ENCODE measurements around the gene KRTAP3-1. TPM values are rescaled to one million over a fixed set of nuclear protein-coding genes. Genes with fewer than 3 reads are reported as not detected.

KRTAP3-1 gene
- total and polyA plus RNA-seq, 2 experiments from 2014 or later = not detected

DNA sequence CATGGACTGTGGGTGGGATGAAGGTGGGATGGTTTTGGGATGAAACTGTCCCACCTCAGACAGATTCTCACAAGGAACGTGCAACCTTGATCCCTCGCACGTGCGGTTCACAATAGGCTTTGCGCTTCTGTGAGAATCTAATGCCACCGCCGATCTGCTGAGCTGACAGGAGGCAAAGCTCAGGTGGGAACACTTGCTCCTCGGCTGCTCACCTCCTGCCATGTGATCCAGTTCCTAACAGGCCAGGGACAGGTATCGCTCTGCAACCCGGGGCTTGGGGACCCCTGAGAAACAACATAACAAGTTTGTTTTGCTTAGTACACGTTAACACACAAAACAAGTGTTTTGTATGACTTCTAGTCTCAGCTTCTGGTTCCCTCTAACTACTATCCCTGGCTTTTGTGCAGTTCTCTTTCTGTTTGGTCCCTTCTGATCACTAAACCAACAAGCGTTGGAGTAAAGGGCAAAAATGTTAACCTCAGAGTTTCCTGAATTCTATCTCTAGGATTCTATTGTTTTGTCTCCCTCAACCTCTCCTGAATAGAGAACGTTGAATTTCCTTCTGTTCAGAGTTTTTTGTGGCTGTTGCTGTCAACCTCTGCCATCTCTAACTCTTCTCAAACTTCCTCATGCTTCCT is 7.8 kb upstream of the KRTAP3-1 start:
- no peaks in the 10 kb centered on the region for H3K36me3 ChIP-seq (ENCODE audit: insufficient read depth)
- H3K4me1 ChIP-seq (ENCODE audit: insufficient read depth) = no peaks in the 10 kb centered on the region
- no peak for ATAC-seq
- Mint-ChIP-seq H3K9me3 (no peaks in the 10 kb centered on the region), H3K27ac (no peak overlapping the region), H3K36me3 (ENCODE audit: low read depth) (no peaks in the 10 kb centered on the region), H3K4me3 (no peak overlapping the region), H3K27me3 (ENCODE audit: insufficient read depth, low read depth, poor library complexity) (no peaks in the 10 kb centered on the region), H3K4me1 (no peaks in the 10 kb centered on the region)
- no peaks in the 10 kb centered on the region for H4K20me1 ChIP-seq (replicated peaks; ENCODE audit: insufficient read depth)
- H3F3A ChIP-seq (replicated peaks; ENCODE audit: low read depth) = no peaks in the 10 kb centered on the region
- no peak overlapping the region for H3K27ac ChIP-seq (ENCODE audit: low read depth)
- H3K79me2 ChIP-seq (replicated peaks; ENCODE audit: insufficient read depth) = no peaks in the 10 kb centered on the region
- H2AFZ ChIP-seq = peak overlapping the region; percentile 59; the same call in 1 of the 2 replicates
- no peaks in the 10 kb centered on the region for H3K27me3 ChIP-seq (ENCODE audit: insufficient read depth)
- no peak overlapping the region for H3K4me3 ChIP-seq
- TF ChIP-seq EZH2phosphoT487 (IDR thresholded peaks at IDR 0.05; ENCODE audit: unreplicated experiment) = no peak
- TF ChIP-seq EZH2 (IDR thresholded peaks at IDR 0.05; ENCODE audit: low read depth, unreplicated experiment) = no peak
- TF ChIP-seq, protein P1, sequence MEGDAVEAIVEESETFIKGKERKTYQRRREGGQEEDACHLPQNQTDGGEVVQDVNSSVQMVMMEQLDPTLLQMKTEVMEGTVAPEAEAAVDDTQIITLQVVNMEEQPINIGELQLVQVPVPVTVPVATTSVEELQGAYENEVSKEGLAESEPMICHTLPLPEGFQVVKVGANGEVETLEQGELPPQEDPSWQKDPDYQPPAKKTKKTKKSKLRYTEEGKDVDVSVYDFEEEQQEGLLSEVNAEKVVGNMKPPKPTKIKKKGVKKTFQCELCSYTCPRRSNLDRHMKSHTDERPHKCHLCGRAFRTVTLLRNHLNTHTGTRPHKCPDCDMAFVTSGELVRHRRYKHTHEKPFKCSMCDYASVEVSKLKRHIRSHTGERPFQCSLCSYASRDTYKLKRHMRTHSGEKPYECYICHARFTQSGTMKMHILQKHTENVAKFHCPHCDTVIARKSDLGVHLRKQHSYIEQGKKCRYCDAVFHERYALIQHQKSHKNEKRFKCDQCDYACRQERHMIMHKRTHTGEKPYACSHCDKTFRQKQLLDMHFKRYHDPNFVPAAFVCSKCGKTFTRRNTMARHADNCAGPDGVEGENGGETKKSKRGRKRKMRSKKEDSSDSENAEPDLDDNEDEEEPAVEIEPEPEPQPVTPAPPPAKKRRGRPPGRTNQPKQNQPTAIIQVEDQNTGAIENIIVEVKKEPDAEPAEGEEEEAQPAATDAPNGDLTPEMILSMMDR (conservative IDR thresholded peaks at IDR 0.05; ENCODE audit: low read depth in 2 of 2) = no peak
- TF ChIP-seq ZNF462 (CRISPR knock-in tag; IDR thresholded peaks at IDR 0.05) = no peak
- TF ChIP-seq NANOG (IDR thresholded peaks at IDR 0.05; ENCODE audit: borderline replicate concordance) = no peak
- no peak for TF ChIP-seq ZNF331 (CRISPR knock-in tag; IDR thresholded peaks at IDR 0.05; ENCODE audit: low read depth)
- TF ChIP-seq JUNB (IDR thresholded peaks at IDR 0.05; ENCODE audit: unreplicated experiment) = no peak
- TF ChIP-seq CREB1 (CRISPR knock-in tag; IDR thresholded peaks at IDR 0.05; ENCODE audit: low read depth) = no peak
- no peak for TF ChIP-seq POLR2AphosphoS5 (IDR thresholded peaks at IDR 0.05; ENCODE audit: low read depth)
- no peak for TF ChIP-seq ZNF114 (CRISPR knock-in tag; IDR thresholded peaks at IDR 0.05)
- TF ChIP-seq REST (IDR thresholded peaks at IDR 0.05; ENCODE audit: unreplicated experiment) = no peak
- no peak for TF ChIP-seq STAT1 (IDR thresholded peaks at IDR 0.05; ENCODE audit: unreplicated experiment)
- TF ChIP-seq, protein P2, sequence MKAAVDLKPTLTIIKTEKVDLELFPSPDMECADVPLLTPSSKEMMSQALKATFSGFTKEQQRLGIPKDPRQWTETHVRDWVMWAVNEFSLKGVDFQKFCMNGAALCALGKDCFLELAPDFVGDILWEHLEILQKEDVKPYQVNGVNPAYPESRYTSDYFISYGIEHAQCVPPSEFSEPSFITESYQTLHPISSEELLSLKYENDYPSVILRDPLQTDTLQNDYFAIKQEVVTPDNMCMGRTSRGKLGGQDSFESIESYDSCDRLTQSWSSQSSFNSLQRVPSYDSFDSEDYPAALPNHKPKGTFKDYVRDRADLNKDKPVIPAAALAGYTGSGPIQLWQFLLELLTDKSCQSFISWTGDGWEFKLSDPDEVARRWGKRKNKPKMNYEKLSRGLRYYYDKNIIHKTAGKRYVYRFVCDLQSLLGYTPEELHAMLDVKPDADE (IDR thresholded peaks at IDR 0.05) = no peak
- DNase-seq (ENCODE audit: low spot score) = no peak
- H3K4me2 ChIP-seq = no peak overlapping the region
- no peaks in the 10 kb centered on the region for H3K9me2 ChIP-seq (ENCODE audit: insufficient read depth)
